Mucosa of stomach (tissue), 1 donor: ENCODE results near the gene PAN3.

ENCODE experiments used
- H3K27me3 ChIP-seq: one replicate; pipeline ENCODE4 v1.7.0; 2013; ENCODE audit warnings: mild to moderate bottlenecking, low read length; ENCODE audit not compliant: control insufficient read depth, insufficient read depth
- H3K36me3 ChIP-seq: one replicate; pipeline ENCODE4 v1.7.0; 2013; ENCODE audit warnings: low read length; ENCODE audit not compliant: control insufficient read depth, insufficient read depth
- H3K4me1 ChIP-seq: one replicate; pipeline ENCODE4 v1.7.0; 2013; ENCODE audit warnings: mild to moderate bottlenecking, low read length; ENCODE audit not compliant: control insufficient read depth, insufficient read depth
- H3K4me3 ChIP-seq: one replicate; pipeline ENCODE4 v1.7.0; 2013; ENCODE audit warnings: low read length
- H3K9ac ChIP-seq: one replicate; pipeline ENCODE4 v1.7.0; 2013; ENCODE audit warnings: mild to moderate bottlenecking, low read length, moderate library complexity
- H3K9me3 ChIP-seq: one replicate; pipeline ENCODE4 v1.7.0; 2013; ENCODE audit warnings: mild to moderate bottlenecking, low read length, moderate library complexity; ENCODE audit not compliant: control insufficient read depth
- donor health status: Pancreatic carcinoma.

Gene PAN3

GRCh38 chr13:28320209-28320608 is 181.9 kb downstream of the PAN3 start:
- H3K9me3 ChIP-seq: no peaks in the 10 kb centered on the region
- H3K36me3 ChIP-seq: no peaks in the 10 kb centered on the region
- no peak overlapping the region for H3K9ac ChIP-seq
- H3K4me3 ChIP-seq: no peak overlapping the region
- H3K27me3 ChIP-seq: no peaks in the 10 kb centered on the region
- H3K4me1 ChIP-seq: no peaks in the 10 kb centered on the region

- Histone ChIP-seq H3K36me3 (no peaks in the 10 kb centered on the region), H3K4me3 (no peak overlapping the region), H3K9me3 (no peaks in the 10 kb centered on the region), H3K9ac (no peak overlapping the region), H3K4me1 (no peaks in the 10 kb centered on the region), H3K27me3 (no peaks in the 10 kb centered on the region)
These were observed 182.7 kb downstream of the PAN3 start for GRCh38 chr13:28320884-28321574.

GRCh38 chr13:28321756-28322155 is 183.4 kb downstream of the PAN3 start:
- no peak overlapping the region for H3K4me3 ChIP-seq

GRCh38 chr13:28322256-28322905 is 184.0 kb downstream of the PAN3 start:
- no peaks in the 10 kb centered on the region for H3K4me1 ChIP-seq
- H3K27me3 ChIP-seq: no peaks in the 10 kb centered on the region
- H3K4me3 ChIP-seq: no peak overlapping the region
- H3K36me3 ChIP-seq: no peaks in the 10 kb centered on the region
- no peaks in the 10 kb centered on the region for H3K9me3 ChIP-seq
- H3K9ac ChIP-seq: no peak overlapping the region

More at GRCh38 chr13:28321756-28322155, 183.4 kb downstream of the PAN3 start:
- Histone ChIP-seq H3K9ac (no peak overlapping the region), H3K4me1 (no peaks in the 10 kb centered on the region), H3K36me3 (no peaks in the 10 kb centered on the region), H3K9me3 (no peaks in the 10 kb centered on the region), H3K27me3 (no peaks in the 10 kb centered on the region)

GRCh38 chr13:28324181-28324789 is 185.9 kb downstream of the PAN3 start:
- Histone ChIP-seq H3K4me3 (no peak overlapping the region), H3K36me3 (no peaks in the 10 kb centered on the region), H3K9ac (no peak overlapping the region), H3K27me3 (no peaks in the 10 kb centered on the region), H3K4me1 (no peaks in the 10 kb centered on the region), H3K9me3 (no peaks in the 10 kb centered on the region)

GRCh38 chr13:28325022-28325421 is 186.7 kb downstream of the PAN3 start:
- Histone ChIP-seq H3K36me3 (no peaks in the 10 kb centered on the region), H3K9me3 (no peaks in the 10 kb centered on the region), H3K27me3 (no peaks in the 10 kb centered on the region), H3K4me1 (no peaks in the 10 kb centered on the region), H3K4me3 (no peak overlapping the region), H3K9ac (no peak overlapping the region)

- Histone ChIP-seq H3K9ac (no peak overlapping the region), H3K9me3 (no peaks in the 10 kb centered on the region), H3K4me3 (no peak overlapping the region), H3K4me1 (no peaks in the 10 kb centered on the region), H3K36me3 (no peaks in the 10 kb centered on the region), H3K27me3 (no peaks in the 10 kb centered on the region)
These were observed 187.7 kb downstream of the PAN3 start for GRCh38 chr13:28326056-28326455.

GRCh38 chr13:28327373-28328270 is 189.3 kb downstream of the PAN3 start:
- no peak overlapping the region for H3K9ac ChIP-seq
- H3K9me3 ChIP-seq: no peaks in the 10 kb centered on the region
- no peaks in the 10 kb centered on the region for H3K36me3 ChIP-seq
- H3K27me3 ChIP-seq: no peaks in the 10 kb centered on the region
- H3K4me1 ChIP-seq: no peaks in the 10 kb centered on the region
- no peak overlapping the region for H3K4me3 ChIP-seq

- H3K4me3 ChIP-seq: no peak overlapping the region
- no peaks in the 10 kb centered on the region for H3K4me1 ChIP-seq
- H3K27me3 ChIP-seq: no peaks in the 10 kb centered on the region
- no peak overlapping the region for H3K9ac ChIP-seq
- no peaks in the 10 kb centered on the region for H3K9me3 ChIP-seq
- H3K36me3 ChIP-seq: no peaks in the 10 kb centered on the region
These were observed 189.9 kb downstream of the PAN3 start for GRCh38 chr13:28328271-28328607.

GRCh38 chr13:28329395-28330158 is 191.2 kb downstream of the PAN3 start:
- no peaks in the 10 kb centered on the region for H3K36me3 ChIP-seq
- H3K27me3 ChIP-seq: no peaks in the 10 kb centered on the region
- no peak overlapping the region for H3K4me3 ChIP-seq
- no peaks in the 10 kb centered on the region for H3K9me3 ChIP-seq
- H3K4me1 ChIP-seq: no peaks in the 10 kb centered on the region
- H3K9ac ChIP-seq: no peak overlapping the region

GRCh38 chr13:28333204-28333881 is 195.0 kb downstream of the PAN3 start:
- H3K9me3 ChIP-seq: no peaks in the 10 kb centered on the region
- no peaks in the 10 kb centered on the region for H3K27me3 ChIP-seq

More at GRCh38 chr13:28333204-28333881, 195.0 kb downstream of the PAN3 start:
- Histone ChIP-seq H3K4me3 (no peak overlapping the region), H3K4me1 (no peaks in the 10 kb centered on the region), H3K9ac (no peak overlapping the region), H3K36me3 (no peaks in the 10 kb centered on the region)
